PC-9 (cell line): ENCODE data around the gene IFT88. TPM values are rescaled to one million over a fixed set of nuclear protein-coding genes. Genes with fewer than 3 reads are reported as not detected.

ENCODE experiments used
- BruUV-seq: library from RNA; stranded (reverse); fragments of 400-500 nt; replicated peaks from 2 replicates; lab custom pipeline; 2021; lab: Mats Ljungman, UMichigan
- CTCF ChIA-PET: fragments of 300-600 bp; sonication (Branson Sonifier 250); formaldehyde crosslinking; loops from one replicate; lab custom pipeline; 2022; ENCODE audit warnings: antibody characterized with exemption; lab: Charles Lee
- POLR2A ChIA-PET: fragments of 300-600 bp; sonication (Branson Sonifier 250); formaldehyde crosslinking; loops from one replicate; lab custom pipeline; 2022; ENCODE audit warnings: antibody characterized with exemption; ENCODE audit not compliant: unreplicated experiment; lab: Charles Lee
- DNase-seq, 2 experiments: peaks; one replicate each; pipeline versions ENCODE4 v3.0.0 to v3.0.0-alpha.2; 2015 to 2022; ENCODE audit warnings: mixed read lengths in 1 of 2
- H2AFZ ChIP-seq: fragments of 200-600 bp; sonication (generic); 2 replicates; pipeline ENCODE4 v1.8.1; 2017; ENCODE audit warnings: antibody characterized with exemption
- H3F3A ChIP-seq: fragments of 200-600 bp; sonication (generic); 2 replicates; pipeline ENCODE4 v1.8.1; 2017; ENCODE audit warnings: antibody characterized with exemption, mild to moderate bottlenecking, low read depth; ENCODE audit not compliant: insufficient read depth
- H3K27ac ChIP-seq: fragments of 200-600 bp; sonication (generic); 2 replicates; pipeline ENCODE4 v1.6.1; 2016; ENCODE audit warnings: mixed run types
- H3K27me3 ChIP-seq: fragments of 200-600 bp; sonication (generic); 2 replicates; pipeline ENCODE4 v1.6.1; 2016; ENCODE audit warnings: low read depth, mixed run types; ENCODE audit not compliant: insufficient read depth
- H3K36me3 ChIP-seq: fragments of 200-600 bp; sonication (generic); 2 replicates; pipeline ENCODE4 v1.6.1; 2016; ENCODE audit warnings: low read depth, mixed run types
- H3K4me1 ChIP-seq: fragments of 200-600 bp; sonication (generic); replicated peaks from 2 replicates; pipeline ENCODE4 v1.6.1; 2016; ENCODE audit warnings: mixed run types; ENCODE audit not compliant: insufficient read depth
- H3K4me2 ChIP-seq: fragments of 200-600 bp; sonication (generic); 2 replicates; pipeline ENCODE4 v1.6.1; 2017; ENCODE audit warnings: mixed run types
- H3K4me3 ChIP-seq: fragments of 200-600 bp; sonication (generic); 2 replicates; pipeline ENCODE4 v1.6.1; 2016; ENCODE audit warnings: mixed run types
- H3K79me2 ChIP-seq: fragments of 200-600 bp; sonication (generic); 2 replicates; pipeline ENCODE4 v1.6.1; 2017; ENCODE audit warnings: low read depth, mixed run types
- H3K9me2 ChIP-seq: fragments of 200-600 bp; sonication (generic); 2 replicates; pipeline ENCODE4 v1.8.1; 2017; ENCODE audit warnings: mild to moderate bottlenecking; ENCODE audit not compliant: insufficient read depth
- H3K9me3 ChIP-seq: fragments of 200-600 bp; sonication (generic); 2 replicates; pipeline ENCODE4 v1.8.1; 2016; ENCODE audit warnings: low read depth; ENCODE audit not compliant: insufficient read depth
- H4K20me1 ChIP-seq: fragments of 200-600 bp; sonication (generic); 2 replicates; pipeline ENCODE4 v1.8.1; 2017; ENCODE audit not compliant: insufficient read depth
- CTCF ChIP-seq: fragments of 200-600 bp; sonication (generic); conservative IDR thresholded peaks from 2 replicates; pipeline ENCODE4 v1.6.1; 2017; ENCODE audit warnings: mixed run types, antibody characterized with exemption, mild to moderate bottlenecking, moderate library complexity
- EZH2 ChIP-seq: fragments of 200-600 bp; sonication (generic); IDR thresholded peaks from 2 replicates; pipeline ENCODE4 v1.8.0; 2017; ENCODE audit warnings: antibody characterized with exemption, low read depth
- intact Hi-C: fragments of 100-400 bp; cut with micrococcal nuclease; formaldehyde crosslinking; loops from one replicate; pipeline ENCODE4 v1.10.0; 2022; ENCODE audit not compliant: unreplicated experiment
- total RNA-seq: library from RNA; stranded (reverse); gene quantifications from 2 replicates; pipeline ENCODE4 v1.2.3, GENCODE V29; 2021

The IFT88 gene
- total RNA-seq, 1 experiment from 2014 or later, result 11.7 TPM

GRCh38 chr13:20608438-20609020, 41.6 kb downstream of the IFT88 start:
- no TSS peak for BruUV-seq
- H3K27me3 ChIP-seq, result no peaks in the 10 kb centered on the region
- no peak overlapping the region for H3K27ac ChIP-seq
- H3K4me1 ChIP-seq, result no peaks in the 10 kb centered on the region
- no peak overlapping the region for H3K4me2 ChIP-seq
- no peak for DNase-seq
- intact Hi-C loops, result no loop called here
- no peak overlapping the region for H2AFZ ChIP-seq
- TF ChIP-seq EZH2, result no peak
- TF ChIP-seq CTCF, result no peak
- POLR2A ChIA-PET, result no interaction called here
- no peaks in the 10 kb centered on the region for H4K20me1 ChIP-seq
- H3K4me3 ChIP-seq, result no peak overlapping the region
- no peaks in the 10 kb centered on the region for H3K9me2 ChIP-seq
- CTCF ChIA-PET, result no interaction called here
- H3K79me2 ChIP-seq, result no peaks in the 10 kb centered on the region
- H3K9me3 ChIP-seq, result no peaks in the 10 kb centered on the region
- H3F3A ChIP-seq, result no peaks in the 10 kb centered on the region; the same call in 1 of the 2 replicates
- H3K36me3 ChIP-seq, result no peaks in the 10 kb centered on the region

GRCh38 chr13:20609145-20609544, 42.2 kb downstream of the IFT88 start:
- intact Hi-C loops, result no loop called here
- H3K27me3 ChIP-seq, result no peaks in the 10 kb centered on the region
- H3K9me3 ChIP-seq, result no peaks in the 10 kb centered on the region
- no peaks in the 10 kb centered on the region for H3K4me1 ChIP-seq
- H3K27ac ChIP-seq, result no peak overlapping the region
- no peaks in the 10 kb centered on the region for H3K9me2 ChIP-seq
- DNase-seq, result no peak
- H3K79me2 ChIP-seq, result no peaks in the 10 kb centered on the region
- ChIA-PET CTCF (no interaction called here), POLR2A (no interaction called here)
- H3K4me3 ChIP-seq, result no peak overlapping the region
- no peaks in the 10 kb centered on the region; the same call in 1 of the 2 replicates for H3F3A ChIP-seq
- 0 out of 2 replicates have a peak, but pooled peaks cover 1% of the 10 kb centered on the region for H3K36me3 ChIP-seq
- TF ChIP-seq CTCF (no peak), EZH2 (no peak)
- no peak overlapping the region for H2AFZ ChIP-seq
- no peaks in the 10 kb centered on the region for H4K20me1 ChIP-seq
- no peak overlapping the region for H3K4me2 ChIP-seq
- no TSS peak for BruUV-seq

GRCh38 chr13:20610006-20610405, 43.0 kb downstream of the IFT88 start:
- Histone ChIP-seq H3K4me3 (no peak overlapping the region), H3K27ac (no peak overlapping the region), H3K4me1 (no peaks in the 10 kb centered on the region), H3K9me2 (no peaks in the 10 kb centered on the region), H4K20me1 (no peaks in the 10 kb centered on the region), H2AFZ (no peak overlapping the region), H3K9me3 (no peaks in the 10 kb centered on the region), H3K27me3 (no peaks in the 10 kb centered on the region), H3K79me2 (no peaks in the 10 kb centered on the region), H3F3A (no peaks in the 10 kb centered on the region; the same call in 1 of the 2 replicates), H3K36me3 (0 out of 2 replicates have a peak, but pooled peaks cover 3% of the 10 kb centered on the region), H3K4me2 (no peak overlapping the region)
- BruUV-seq, result no TSS peak
- CTCF ChIA-PET, result no interaction called here
- no peak for DNase-seq
- TF ChIP-seq CTCF, result no peak
- TF ChIP-seq EZH2, result no peak
- intact Hi-C loops, result no loop called here
- POLR2A ChIA-PET, result no interaction called here
